ENCODE data around the gene ATXN7L2.
A peak's percentile ranks its signal among the peaks of the same experiment; 100 is the strongest.

The ATXN7L2 gene

GRCh38 chr1:109509176-109510134, 25.8 kb downstream of the ATXN7L2 start, which contains the start of gene AMIGO1:
Gene AMIGO1 (minus strand): TSS chr1:109509727. CDS start chr1:109508912, 815 bp downstream.
- ATAC-seq = peak; percentile 66
- no peak for TF ChIP-seq BACH2 (CRISPR knock-in tag; IDR thresholded peaks at IDR 0.05; ENCODE audit: borderline replicate concordance)
- no peak for TF ChIP-seq ISL1 (CRISPR knock-in tag; IDR thresholded peaks at IDR 0.05)
- TF ChIP-seq PPARA (CRISPR knock-in tag; IDR thresholded peaks at IDR 0.05; ENCODE audit: borderline replicate concordance) = no peak
- TF ChIP-seq CSDC2 (CRISPR knock-in tag; IDR thresholded peaks at IDR 0.05) = no peak
- no peak for TF ChIP-seq ZNF70 (CRISPR knock-in tag; IDR thresholded peaks at IDR 0.05)
- no peak for TF ChIP-seq ZNF8 (CRISPR knock-in tag; IDR thresholded peaks at IDR 0.05)
- TF ChIP-seq, protein P1, sequence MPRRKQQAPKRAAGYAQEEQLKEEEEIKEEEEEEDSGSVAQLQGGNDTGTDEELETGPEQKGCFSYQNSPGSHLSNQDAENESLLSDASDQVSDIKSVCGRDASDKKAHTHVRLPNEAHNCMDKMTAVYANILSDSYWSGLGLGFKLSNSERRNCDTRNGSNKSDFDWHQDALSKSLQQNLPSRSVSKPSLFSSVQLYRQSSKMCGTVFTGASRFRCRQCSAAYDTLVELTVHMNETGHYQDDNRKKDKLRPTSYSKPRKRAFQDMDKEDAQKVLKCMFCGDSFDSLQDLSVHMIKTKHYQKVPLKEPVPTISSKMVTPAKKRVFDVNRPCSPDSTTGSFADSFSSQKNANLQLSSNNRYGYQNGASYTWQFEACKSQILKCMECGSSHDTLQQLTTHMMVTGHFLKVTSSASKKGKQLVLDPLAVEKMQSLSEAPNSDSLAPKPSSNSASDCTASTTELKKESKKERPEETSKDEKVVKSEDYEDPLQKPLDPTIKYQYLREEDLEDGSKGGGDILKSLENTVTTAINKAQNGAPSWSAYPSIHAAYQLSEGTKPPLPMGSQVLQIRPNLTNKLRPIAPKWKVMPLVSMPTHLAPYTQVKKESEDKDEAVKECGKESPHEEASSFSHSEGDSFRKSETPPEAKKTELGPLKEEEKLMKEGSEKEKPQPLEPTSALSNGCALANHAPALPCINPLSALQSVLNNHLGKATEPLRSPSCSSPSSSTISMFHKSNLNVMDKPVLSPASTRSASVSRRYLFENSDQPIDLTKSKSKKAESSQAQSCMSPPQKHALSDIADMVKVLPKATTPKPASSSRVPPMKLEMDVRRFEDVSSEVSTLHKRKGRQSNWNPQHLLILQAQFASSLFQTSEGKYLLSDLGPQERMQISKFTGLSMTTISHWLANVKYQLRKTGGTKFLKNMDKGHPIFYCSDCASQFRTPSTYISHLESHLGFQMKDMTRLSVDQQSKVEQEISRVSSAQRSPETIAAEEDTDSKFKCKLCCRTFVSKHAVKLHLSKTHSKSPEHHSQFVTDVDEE (CRISPR knock-in tag; IDR thresholded peaks at IDR 0.05) = no peak
- no peak for TF ChIP-seq SNAI2 (CRISPR knock-in tag; IDR thresholded peaks at IDR 0.05)

GRCh38 chr1:109513110-109513710, 29.5 kb downstream of the ATXN7L2 start:
- TF ChIP-seq CSDC2 (CRISPR knock-in tag; IDR thresholded peaks at IDR 0.05) (no peak), RARB (CRISPR knock-in tag; IDR thresholded peaks at IDR 0.05) (no peak), ZNF70 (CRISPR knock-in tag; IDR thresholded peaks at IDR 0.05) (no peak), ZC3H10 (CRISPR knock-in tag; IDR thresholded peaks at IDR 0.05) (no peak), BACH2 (CRISPR knock-in tag; IDR thresholded peaks at IDR 0.05; ENCODE audit: borderline replicate concordance) (no peak), ZFP3 (CRISPR knock-in tag; IDR thresholded peaks at IDR 0.05) (no peak), GLIS3 (CRISPR knock-in tag; IDR thresholded peaks at IDR 0.05) (no peak), ESRRG (CRISPR knock-in tag; IDR thresholded peaks at IDR 0.05) (no peak), ISL1 (CRISPR knock-in tag; IDR thresholded peaks at IDR 0.05) (no peak), ZNF8 (CRISPR knock-in tag; IDR thresholded peaks at IDR 0.05) (no peak), TCF4 (CRISPR knock-in tag; IDR thresholded peaks at IDR 0.05; ENCODE audit: borderline replicate concordance) (no peak), ZFP30 (CRISPR knock-in tag; IDR thresholded peaks at IDR 0.05) (no peak), SNAI2 (CRISPR knock-in tag; IDR thresholded peaks at IDR 0.05) (no peak), ARNTL (CRISPR knock-in tag; IDR thresholded peaks at IDR 0.05; ENCODE audit: borderline replicate concordance, low read depth) (no peak), CREB5 (CRISPR knock-in tag; IDR thresholded peaks at IDR 0.05; ENCODE audit: low read depth) (no peak)
- TF ChIP-seq, protein P2, sequence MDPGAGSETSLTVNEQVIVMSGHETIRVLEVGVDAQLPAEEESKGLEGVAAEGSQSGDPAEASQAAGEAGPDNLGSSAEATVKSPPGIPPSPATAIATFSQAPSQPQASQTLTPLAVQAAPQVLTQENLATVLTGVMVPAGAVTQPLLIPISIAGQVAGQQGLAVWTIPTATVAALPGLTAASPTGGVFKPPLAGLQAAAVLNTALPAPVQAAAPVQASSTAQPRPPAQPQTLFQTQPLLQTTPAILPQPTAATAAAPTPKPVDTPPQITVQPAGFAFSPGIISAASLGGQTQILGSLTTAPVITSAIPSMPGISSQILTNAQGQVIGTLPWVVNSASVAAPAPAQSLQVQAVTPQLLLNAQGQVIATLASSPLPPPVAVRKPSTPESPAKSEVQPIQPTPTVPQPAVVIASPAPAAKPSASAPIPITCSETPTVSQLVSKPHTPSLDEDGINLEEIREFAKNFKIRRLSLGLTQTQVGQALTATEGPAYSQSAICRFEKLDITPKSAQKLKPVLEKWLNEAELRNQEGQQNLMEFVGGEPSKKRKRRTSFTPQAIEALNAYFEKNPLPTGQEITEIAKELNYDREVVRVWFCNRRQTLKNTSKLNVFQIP (CRISPR knock-in tag; IDR thresholded peaks at IDR 0.05; ENCODE audit: borderline replicate concordance, low read depth) = no peak
- TF ChIP-seq, protein P1 (CRISPR knock-in tag; IDR thresholded peaks at IDR 0.05) = no peak
- TF ChIP-seq, protein P3, sequence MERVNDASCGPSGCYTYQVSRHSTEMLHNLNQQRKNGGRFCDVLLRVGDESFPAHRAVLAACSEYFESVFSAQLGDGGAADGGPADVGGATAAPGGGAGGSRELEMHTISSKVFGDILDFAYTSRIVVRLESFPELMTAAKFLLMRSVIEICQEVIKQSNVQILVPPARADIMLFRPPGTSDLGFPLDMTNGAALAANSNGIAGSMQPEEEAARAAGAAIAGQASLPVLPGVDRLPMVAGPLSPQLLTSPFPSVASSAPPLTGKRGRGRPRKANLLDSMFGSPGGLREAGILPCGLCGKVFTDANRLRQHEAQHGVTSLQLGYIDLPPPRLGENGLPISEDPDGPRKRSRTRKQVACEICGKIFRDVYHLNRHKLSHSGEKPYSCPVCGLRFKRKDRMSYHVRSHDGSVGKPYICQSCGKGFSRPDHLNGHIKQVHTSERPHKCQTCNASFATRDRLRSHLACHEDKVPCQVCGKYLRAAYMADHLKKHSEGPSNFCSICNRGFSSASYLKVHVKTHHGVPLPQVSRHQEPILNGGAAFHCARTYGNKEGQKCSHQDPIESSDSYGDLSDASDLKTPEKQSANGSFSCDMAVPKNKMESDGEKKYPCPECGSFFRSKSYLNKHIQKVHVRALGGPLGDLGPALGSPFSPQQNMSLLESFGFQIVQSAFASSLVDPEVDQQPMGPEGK (CRISPR knock-in tag; IDR thresholded peaks at IDR 0.05; ENCODE audit: borderline replicate concordance) = no peak
- ATAC-seq = no peak

All from SK-N-SH treated with all-trans-retinoic acid at 6 μM for 48 hours (cell line).